Amniotic stem cell (primary cell): ENCODE data around the gene ASXL3.

ENCODE experiments used
- DNase-seq: peaks from one replicate; lab custom pipeline; 2025; lab: John Stamatoyannopoulos, UW

ASXL3 gene

DNA sequence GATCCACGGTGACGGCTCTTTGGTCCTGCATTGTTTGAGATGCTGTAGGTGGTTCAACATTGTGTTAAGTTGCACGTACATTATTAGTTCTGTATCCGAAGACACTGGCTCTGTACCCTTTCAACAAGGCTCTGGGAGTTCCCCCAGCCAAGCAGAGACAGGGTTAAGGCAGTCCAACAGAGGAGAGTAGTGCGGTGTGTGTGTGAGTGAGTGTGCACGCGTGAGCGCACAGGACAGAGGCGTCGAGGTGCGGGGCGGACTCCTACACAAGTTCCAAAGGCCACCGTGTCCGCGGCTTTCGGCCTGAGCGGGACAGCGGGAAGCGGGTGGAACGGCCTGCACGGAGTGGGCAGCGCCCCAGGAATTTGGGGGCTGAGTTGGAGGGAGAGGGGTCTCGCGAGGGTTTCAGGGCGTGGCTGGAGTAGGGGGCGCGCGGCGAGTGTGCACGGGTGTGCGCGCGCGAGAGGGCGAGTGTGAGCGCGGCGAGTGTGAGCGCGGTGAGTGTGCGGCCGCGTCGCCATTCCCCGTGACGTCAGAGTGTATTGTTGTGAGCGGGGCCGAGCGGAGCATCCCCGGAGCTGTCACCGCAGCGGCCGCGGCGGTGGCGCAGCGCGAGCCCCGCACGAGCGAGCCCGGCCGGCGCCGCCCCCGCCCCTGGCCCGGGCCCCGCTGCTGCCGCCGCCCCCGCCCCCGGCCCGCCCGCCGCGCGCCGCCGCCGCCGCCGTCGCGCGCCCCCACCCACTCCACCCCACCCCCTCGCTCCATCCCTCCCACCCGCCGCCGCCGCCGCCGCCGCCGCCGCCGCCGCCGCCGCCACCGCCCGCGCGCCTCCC is at the start of gene ASXL3:
Gene ASXL3 (plus strand): TSS at position 535 of the 833 bp plus-strand sequence. CDS start 413 bp downstream, outside the sequence.
- DNase-seq, result no peak

DNA sequence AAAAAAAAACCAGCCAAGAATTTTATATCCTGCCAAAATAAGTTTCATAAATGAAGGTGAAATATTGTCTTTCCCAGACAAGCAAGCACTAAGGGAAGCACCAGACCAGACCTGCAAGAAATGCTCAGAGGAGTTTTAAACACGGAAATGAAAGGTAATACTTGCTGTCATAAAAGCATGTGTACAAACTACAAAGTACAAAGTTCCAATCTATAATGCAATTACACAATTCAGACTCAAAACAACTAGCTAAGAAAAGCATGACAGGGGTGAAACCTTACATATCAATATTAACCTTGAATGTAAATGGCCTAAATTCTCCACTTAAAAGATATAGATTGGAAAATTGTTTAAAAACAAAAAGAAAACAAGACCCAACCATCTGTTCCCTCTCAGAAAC is 45.0 kb upstream of the ASXL3 start:
- DNase-seq, result no peak

DNA sequence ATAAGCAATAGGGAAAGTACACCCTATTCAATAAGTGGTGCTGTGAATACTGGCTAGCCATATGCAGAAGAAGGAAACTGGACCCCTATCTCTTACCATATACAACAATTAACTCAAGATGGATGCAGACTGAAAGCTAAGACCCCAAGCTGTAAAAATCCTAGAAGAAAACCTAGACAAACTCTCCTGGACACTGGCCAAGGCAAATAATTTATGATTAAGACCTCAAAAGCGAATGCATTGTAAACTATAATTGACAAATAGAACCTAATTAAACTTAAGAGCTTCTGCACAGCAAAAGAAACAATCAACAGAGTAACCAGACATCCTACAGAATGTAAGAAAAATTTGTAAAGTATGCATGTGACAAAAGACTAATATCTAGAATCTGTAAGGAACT is 41.1 kb upstream of the ASXL3 start:
- DNase-seq, result no peak

DNA sequence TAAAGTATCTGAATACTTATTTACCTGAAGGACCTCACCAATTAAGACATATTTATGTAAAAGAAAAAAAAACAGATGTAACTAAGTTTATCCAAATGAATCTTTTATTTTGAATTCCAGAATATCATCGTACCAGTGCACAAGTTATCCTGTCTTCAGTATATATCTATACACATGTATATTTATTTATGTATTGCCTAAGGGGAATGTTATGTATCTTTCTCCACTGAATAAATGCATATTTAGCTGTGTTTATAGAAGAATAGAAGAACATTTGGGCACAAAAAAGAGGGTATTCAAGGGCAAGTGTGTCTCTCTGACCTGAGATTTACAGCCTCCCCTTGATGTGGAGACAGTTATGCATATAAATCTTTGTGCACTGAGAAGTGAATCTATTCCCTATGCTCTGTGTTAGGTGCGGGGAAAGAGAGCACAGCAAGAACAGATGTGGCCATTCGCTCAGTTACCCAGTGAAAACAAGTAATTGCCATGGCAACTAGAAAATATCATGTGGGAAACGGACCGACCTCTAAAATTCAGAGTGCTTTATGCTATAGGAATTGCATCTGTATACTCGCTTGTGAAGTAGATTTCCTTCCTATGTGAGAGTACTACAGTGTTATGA is 39.5 kb upstream of the ASXL3 start:
- no peak for DNase-seq

DNA sequence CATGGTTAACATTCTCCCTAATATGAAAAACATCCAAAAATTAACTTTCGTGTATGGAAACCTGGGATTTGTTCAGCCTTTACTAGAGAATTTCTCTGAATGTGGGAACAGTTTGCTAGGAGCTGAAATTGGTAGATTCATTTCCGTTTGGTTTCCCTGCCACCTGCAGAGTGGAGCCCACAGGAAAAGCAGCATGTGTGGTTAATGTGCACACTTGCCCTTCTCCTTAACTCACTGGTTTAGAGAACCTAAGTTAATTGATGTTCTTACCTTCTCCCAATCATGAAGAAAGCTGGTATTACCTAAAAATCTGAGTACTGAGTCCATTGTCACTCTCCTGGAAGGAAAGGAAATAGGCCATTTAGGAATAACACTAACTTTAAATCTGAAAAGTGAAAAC is 37.6 kb upstream of the ASXL3 start:
- no peak for DNase-seq

DNA sequence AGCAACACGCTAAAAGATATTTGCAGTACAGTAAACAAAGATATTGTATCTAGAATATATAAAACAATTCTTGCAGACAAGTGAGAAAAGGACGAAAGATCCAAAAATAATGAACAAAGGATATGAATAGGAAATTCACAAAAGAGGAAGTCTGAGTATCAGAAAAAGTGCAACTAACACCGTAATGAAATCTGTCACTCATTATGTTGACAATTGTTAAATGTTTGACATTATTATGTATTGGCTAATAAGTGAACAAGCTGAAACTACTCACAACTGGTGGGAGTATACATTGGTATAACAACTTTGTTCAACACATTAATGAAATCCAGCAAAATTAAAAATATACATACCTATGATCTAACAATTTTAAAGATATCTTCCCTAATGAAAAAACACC is 36.7 kb upstream of the ASXL3 start:
- DNase-seq, result no peak

DNA sequence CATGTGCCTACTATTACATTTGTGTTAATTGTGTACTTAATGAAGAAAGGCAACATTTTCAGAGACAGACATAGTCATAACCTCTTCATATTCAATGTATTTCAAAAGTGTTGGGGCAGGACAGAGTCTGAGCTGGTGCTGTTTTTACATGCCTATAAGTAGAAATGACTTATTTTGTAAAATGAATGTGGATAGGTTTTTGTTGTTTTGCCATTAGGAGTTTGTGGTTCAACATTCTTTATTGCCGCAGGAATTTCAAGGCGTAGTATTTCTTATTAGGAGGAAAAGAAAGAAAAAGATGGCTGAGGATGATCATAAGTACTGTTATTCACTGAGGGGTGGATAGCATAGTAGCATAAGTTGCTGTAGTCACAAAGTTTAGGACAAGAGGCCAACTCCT is 21.2 kb upstream of the ASXL3 start:
- no peak for DNase-seq

DNA sequence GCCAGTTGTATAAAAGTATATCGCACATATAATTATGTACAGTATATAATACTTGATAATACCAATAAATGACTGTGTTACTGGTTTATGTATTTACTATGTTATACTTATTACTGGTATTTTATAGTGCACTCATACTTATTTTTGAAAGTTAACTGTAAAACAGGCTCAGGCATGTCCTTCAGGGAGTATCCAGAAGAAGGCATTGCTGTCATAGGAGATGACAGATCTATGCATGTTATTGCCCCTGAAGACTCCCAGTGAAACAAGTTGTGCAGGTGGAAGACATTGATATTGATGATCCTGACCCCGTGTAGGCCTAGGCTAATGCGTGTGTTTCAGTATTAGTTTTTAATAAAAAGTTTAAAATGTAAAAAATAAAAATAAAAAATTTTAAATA is 20.3 kb upstream of the ASXL3 start:
- no peak for DNase-seq

DNA sequence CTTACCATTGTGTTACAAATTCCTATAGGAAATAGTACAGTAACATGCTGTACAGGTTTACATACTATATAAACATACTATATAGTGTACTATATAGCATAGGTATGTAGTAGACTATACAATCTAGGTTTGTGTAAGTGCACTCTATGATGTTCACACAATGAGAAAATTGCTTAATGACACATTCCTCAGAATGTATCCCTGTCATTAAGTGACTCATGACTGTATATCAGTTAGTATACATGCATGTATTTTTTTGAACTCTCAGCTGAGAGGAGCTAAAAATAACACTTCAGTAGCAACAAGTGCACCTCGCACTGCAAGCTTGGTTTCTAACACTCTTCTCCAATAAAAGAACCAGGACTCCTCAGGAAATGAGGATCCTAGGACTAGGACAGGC is 19.5 kb upstream of the ASXL3 start:
- DNase-seq, result no peak

DNA sequence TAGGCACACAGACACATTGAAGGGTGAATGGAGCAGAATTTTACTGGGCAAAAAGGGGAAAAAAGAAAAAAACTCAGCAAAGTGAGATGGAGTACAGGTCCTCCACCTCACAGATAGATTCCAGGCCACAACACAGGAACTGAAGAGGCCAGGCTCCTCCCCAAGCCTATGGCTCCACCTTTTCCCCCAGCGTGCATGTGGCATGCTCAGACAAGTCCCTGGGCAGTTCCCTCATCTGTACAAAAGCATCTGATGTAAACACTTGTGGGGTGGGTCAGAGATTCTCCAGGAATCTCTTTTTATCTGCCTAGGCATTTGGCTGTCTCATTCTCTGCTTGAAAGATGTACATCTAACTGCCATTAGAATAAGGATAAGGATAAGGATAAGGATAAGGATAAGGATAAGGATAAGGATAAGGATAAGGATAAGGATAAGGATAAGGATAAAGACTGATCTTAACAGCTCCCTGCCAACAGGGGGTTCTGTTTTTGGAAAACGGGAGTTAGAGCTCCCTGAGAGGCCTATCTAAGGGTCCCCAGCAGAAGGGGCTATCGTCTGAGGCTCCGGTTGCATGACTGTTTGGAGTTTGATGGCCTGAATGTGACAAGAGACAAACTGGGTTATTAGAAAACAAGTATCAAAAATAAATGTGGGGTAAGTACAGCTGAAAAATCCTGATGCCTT is 17.2 kb upstream of the ASXL3 start:
- no peak for DNase-seq

DNA sequence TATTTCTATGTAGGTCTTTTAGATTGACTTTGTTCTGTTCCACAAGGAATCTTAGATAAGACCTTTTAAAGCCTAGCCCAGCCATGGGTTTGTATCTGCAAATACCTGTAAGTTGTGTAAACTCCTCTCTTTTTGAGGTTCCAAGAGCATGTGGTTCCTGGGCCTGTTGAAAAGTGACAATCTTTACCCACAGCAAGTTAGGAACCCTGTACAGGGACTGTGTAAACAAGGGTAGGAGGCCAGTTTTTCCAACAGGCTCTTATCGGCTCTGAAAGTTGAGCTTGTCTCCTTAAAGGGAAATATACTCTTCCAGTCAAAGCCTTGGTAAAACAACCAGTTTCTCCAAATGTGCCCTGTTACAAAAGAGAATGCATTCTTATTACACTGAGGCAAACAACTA is 15.3 kb upstream of the ASXL3 start:
- DNase-seq, result no peak

DNA sequence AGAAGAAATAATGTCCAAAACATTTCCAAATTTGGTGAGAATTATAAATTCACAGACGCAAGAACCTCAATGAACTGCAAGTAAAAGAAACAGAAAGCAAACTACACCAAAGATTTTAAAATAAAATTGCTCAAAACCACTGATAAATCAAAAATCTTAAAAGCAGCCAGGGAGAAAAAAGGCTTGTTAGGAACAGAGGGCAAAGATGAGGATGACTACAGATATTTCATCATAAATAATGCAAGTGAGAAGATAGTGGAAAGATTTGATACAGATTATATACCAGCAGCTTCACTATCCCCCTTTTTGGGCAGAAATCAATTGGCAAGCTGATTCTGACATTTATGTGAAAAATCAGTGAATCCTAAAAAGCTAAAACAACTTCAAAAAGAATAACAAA is 10.3 kb upstream of the ASXL3 start:
- no peak for DNase-seq

DNA sequence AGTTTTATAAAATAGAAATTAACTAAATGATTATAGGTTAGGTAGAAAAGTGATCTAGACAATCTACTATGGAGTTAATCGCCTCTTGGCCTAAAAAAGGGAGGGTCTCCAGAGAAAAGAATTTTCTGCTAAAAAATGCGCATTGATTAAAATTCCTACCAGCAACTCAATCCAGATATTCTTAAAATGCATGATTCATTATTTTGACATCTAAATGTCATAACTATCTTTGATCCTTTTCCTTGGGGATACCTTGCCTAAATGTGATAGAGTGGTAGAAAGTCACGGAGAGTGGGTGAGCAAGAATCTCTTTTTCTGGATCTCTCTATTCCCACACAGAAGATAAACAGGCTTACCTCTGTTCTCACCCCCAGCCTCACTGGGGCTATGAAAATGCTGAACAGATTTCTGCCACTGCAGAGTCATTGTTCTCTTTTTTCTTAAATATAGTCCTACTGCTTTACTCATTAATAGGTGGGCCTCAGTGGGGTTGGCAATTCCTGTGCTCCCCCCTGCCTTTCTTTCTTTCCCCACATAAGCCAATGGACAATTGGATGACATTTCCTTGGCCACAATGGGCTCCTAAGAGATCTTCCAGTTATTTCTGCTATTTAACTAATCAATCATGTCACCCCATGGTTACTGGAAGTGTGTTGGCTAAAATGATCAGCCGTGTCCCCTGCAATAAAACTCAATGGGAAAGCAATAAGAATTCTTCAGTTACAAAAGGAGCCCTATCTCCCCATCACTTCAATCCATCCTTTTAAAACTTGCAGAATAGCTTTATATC is 5.8 kb upstream of the ASXL3 start:
- no peak for DNase-seq

DNA sequence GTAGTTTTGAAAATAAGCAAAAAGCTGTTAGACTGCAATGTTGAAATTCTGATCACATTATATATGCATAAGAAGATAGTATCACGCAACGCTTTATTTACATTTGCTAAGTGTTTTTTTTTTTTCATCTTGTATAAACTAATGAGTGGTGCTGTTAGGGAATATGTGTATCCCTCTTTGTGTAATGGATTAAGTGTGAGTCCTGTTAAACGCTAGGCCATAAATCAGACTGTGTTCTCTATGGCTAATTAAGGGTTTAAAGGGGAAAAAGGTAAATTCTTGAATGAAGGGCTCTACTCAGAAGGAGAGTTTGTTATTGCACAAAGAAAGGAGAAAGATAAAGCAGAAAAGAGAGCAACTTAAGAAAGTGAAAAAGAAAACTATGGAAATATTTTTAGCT is 4.8 kb upstream of the ASXL3 start:
- no peak for DNase-seq

DNA sequence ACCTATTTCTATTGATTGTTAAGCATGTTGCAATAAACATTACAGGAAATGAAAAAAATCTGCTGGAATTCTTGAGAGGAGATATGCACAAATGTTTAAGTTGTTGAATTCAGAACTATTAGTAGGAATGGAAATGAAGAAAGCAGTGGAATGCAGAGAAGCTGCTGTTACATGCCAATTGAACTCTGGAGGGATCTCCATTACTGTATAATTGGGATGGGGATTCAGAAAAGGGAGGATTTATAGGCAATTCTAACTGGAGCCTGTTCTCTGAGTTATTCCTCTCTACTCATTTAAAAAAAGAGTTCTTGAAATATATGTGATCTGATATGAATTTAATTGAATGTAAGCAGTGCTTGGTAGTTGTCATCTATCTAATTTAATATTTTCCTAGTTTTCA is 2.6 kb upstream of the ASXL3 start:
- DNase-seq, result no peak

DNA sequence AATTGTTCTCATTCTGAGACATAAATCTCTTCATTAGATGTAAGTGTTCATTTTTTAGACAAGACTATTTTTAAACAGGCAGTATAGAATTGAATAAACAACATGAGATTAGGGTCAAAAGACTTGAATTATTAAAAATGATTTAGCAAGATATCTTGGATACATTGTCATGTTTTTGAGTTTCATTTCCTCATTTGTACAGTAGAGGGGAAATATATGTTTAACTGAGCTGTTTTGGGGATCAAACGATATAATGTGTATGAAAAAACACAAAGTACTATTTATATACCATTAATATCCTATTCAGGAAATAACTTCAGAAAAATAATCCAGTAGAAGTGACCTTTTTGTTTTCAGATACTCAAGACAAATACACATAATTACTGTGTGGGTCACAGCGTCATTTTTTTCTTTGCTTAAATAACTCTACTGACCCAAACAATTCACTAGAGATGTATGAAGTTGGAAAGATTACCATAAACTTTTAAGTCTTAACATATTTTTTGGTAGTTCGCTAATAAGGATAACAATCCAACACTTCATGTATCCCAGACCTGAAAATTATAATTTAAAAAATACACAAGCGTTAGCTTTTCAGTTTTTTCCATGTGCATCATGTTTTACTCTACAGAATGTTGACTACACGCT is 896 bp upstream of the ASXL3 start:
- DNase-seq, result no peak

DNA sequence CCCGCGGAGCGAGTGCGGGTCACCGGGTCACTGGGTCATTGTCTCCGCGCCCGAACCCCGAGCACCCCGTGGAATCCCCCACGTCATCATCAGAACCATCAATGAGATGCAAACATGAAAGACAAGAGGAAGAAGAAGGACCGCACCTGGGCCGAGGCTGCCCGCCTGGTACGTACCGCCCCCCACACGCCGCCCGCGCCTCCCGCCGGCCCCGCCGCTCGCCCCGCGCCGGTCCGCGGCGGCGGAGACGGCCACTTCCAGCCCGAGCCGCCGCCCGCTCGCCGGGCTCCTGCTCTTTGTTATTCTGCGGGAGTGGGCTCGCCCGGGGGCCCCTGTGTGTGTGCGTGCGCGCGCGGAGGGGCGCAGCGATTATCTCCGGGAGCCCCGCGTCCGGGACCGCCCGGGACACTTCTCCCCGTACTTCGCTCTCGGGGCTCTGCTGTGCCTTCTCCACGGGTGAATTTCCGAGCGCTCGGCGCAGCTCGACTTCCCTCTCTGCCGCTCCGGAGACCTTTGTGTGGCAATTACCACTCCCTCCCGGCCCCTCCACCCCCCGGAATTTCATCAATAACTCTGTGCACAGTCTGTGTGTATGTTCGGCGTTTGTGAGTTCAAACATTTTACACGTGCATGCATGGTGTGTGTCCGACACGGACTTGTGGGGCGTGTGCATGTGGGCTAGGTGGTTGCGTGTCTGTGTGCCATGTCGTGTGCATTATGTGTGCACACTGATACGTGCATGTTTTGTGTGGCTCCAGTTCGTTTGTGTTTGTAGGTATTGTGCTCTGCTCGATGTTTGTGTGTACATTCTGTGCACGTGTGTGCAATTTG is 714 bp downstream of the ASXL3 start:
- DNase-seq, result no peak

DNA sequence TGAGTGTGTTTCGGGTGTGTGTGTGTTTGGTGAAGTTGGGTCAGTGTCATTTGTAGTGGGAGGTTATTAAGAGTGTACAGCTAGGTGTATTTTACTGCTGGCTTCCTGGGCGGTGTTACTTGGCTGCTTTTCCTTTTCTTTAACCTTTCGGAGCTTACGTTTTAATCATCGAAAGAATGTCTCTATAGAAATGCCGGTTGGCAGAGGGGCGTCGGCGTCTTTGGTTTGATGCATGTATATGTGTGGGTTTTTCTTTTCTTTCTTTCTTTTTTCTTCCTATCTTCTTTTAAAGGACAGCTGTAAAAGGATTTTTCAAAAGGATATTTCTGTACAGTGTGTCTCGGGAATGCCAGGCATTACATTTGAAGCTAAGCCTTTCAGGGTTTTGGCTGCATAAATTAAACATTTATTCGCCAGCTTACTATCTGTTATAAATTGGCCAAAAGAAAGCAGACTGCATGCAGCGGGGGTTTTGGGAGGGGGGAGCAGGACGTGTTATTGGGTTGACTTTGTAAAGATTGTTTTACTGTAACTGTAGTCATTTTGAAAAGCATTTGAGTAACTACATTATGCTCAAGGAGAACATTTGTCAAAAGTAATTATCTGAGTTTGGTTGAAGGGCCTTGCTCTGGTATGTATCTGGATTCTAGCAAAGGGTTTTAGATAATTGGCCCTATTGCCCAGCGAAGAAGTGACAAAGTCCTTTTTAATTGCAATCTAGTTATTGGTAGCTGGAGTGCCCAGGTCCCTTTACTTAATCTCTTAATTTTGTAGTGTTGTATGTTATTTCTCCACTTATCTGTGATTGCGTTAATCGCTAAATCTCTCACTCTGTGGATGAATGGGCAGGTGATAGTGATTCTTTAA is 1.6 kb downstream of the ASXL3 start:
- no peak for DNase-seq

DNA sequence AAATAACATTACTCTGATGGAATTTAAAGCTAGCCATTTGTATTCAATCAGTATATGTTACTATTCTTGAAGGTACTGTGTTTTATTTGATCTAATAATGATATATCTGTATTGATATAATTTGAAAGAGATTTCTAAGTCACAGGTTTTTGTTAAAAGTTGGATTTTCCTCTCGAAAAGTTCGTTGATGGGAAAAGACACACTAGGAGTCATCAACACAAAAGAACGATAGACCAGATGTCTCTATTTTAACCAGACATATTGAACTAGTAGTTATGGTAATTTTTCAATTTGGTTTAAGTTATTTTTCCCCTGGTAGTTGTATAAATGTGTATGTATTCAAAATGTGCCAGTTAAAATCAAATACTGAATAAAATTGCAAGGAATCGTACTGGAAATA is 2.5 kb downstream of the ASXL3 start:
- no peak for DNase-seq

DNA sequence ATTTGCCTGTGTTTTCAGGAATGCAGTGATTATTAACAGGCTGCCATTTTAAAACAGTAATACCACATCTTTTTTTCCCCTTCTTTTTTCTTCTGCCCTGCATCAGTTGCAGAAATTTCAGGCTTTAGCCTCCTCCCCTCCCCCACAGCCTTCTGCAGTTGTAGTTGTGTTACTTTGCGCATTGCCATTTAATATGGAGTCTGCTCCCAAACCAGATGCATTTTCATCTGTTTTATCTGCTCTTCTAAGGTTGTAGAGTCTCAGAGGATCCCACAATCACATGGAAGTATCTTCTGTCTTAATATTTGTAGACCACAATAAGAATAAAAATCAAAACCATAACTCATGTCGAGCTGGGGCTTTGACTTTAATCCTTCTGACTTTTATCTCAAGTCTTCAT is 3.8 kb downstream of the ASXL3 start:
- DNase-seq, result no peak
